ENCODE measurements around the gene TCF19.
A peak's percentile ranks its signal among the peaks of the same experiment; 100 is the strongest.

The TCF19 gene

DNA sequence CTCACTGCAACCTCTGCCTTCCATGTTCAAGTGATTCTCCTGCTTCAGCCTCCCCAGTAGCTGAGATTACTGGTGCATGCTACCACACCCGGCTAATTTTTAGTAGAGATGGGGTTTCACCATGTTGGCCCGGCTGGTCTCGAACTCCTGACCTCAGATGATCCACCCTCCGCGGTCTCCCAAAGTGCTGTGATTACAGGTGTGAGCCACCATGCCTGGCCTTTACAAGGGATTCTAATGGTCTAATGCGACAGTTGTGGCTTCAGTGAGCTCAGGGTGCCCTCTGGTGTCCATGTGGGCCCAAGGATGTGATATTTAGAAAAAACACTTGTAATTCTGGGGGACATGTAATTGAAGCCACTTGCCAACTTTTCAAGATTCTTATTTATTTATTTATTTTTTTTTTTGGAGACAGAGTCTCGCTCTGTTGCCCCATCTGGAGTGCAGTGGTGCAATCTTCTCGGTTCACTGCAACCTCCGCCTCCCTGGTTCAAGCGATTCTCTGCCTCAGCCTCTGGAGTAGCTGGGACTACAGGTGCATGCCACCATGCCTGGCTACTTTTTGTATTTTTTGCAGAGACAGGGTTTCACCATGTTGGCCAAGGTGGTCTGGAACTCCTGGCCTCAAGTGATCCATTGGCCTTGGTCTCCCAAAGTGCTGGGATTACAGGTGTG lies 34.2 kb downstream of the TCF19 start (continued):
- TF ChIP-seq ZNF654 (tag by site-specific recombination; IDR thresholded peaks at IDR 0.05; ENCODE audit: low read depth) (peak; percentile 98), ZBTB44 (tag by site-specific recombination; IDR thresholded peaks at IDR 0.05) (peak; percentile 31; the same call in 1 of the 2 replicates), ZNF394 (tag by site-specific recombination; IDR thresholded peaks at IDR 0.05; ENCODE audit: borderline replicate concordance) (peak; percentile 66; the same call in 1 of the 2 replicates), ZNF391 (tag by site-specific recombination; IDR thresholded peaks at IDR 0.05; ENCODE audit: borderline replicate concordance, low read depth) (0 out of 2 replicates have a peak, but pooled peaks have one; percentile 26), SP7 (tag by site-specific recombination; IDR thresholded peaks at IDR 0.05) (peak; percentile 52), ZNF785 (tag by site-specific recombination; IDR thresholded peaks at IDR 0.05) (0 out of 2 replicates have a peak, but pooled peaks have one; percentile 25), SCRT2 (tag by site-specific recombination; IDR thresholded peaks at IDR 0.05) (peak; percentile 92), SCRT1 (tag by site-specific recombination; IDR thresholded peaks at IDR 0.05; ENCODE audit: borderline replicate concordance) (peak; percentile 92), ZBTB8A (tag by site-specific recombination; IDR thresholded peaks at IDR 0.05) (peak; percentile 35; the same call in 1 of the 2 replicates), ZXDB (tag by site-specific recombination; IDR thresholded peaks at IDR 0.05) (peak; percentile 21; the same call in 1 of the 2 replicates), ZNF843 (tag by site-specific recombination; IDR thresholded peaks at IDR 0.05) (0 out of 2 replicates have a peak, but pooled peaks have one; percentile 34), KLF1 (tag by site-specific recombination; IDR thresholded peaks at IDR 0.05) (peak; percentile 54), ZBTB17 (tag by site-specific recombination; IDR thresholded peaks at IDR 0.05) (peak; percentile 73; the same call in 1 of the 2 replicates), ZNF610 (tag by site-specific recombination; IDR thresholded peaks at IDR 0.05; ENCODE audit: borderline replicate concordance) (0 out of 2 replicates have a peak, but pooled peaks have one; percentile 47), ZNF324 (tag by site-specific recombination; IDR thresholded peaks at IDR 0.05) (peak; percentile 34; the same call in 1 of the 2 replicates), PRDM10 (tag by site-specific recombination; IDR thresholded peaks at IDR 0.05) (peak; percentile 34; the same call in 1 of the 2 replicates), ZSCAN30 (tag by site-specific recombination; IDR thresholded peaks at IDR 0.05) (peak; percentile 23; the same call in 1 of the 2 replicates), ZEB2 (tag by site-specific recombination; IDR thresholded peaks at IDR 0.05) (peak; percentile 58), ZSCAN23 (tag by site-specific recombination; IDR thresholded peaks at IDR 0.05) (0 out of 2 replicates have a peak, but pooled peaks have one; percentile 28)
- TF ChIP-seq, protein P1, sequence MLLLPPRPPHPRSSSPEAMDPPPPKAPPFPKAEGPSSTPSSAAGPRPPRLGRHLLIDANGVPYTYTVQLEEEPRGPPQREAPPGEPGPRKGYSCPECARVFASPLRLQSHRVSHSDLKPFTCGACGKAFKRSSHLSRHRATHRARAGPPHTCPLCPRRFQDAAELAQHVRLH (tag by site-specific recombination; IDR thresholded peaks at IDR 0.05), result peak; percentile 96

DNA sequence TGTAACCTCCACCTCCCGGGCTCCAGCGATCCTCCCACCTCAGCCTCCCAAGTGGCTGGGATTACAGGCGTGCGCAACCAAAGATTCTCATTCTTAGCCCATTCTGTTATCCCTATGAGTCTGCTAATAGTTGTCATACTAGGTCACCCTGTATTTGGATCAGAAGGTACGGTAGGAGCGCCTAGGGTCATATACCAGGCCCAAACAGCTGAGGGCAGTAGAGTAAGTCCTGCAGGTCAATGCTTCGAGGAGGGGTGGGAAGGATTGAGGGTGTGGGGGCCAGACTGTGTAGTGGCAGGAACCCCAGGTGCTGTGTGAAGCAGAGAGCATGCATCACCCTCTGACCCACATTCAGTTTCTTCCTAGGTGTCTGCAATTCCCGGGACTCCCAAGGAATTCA lies 34.8 kb downstream of the TCF19 start:
- CTCF ChIA-PET, result interaction anchor here (0.6 to 9.7 kb wide), 19 partner anchors 9 to 974 kb away, joined by 3 to 214 read pairs (median 5); partner anchors contain the start of gene PSORS1C2
- H3K4me3 ChIP-seq (ENCODE audit: low read depth, low read length), result no peak overlapping the region
- no peaks in the 10 kb centered on the region for H3K36me3 ChIP-seq (ENCODE audit: control insufficient read depth in 2 of 2, insufficient read depth in 1 of 2, low read length in 2 of 2)
- H3K27ac ChIP-seq (ENCODE audit: extremely low read depth, low read depth, low read length), result no peak overlapping the region
- POLR2A ChIA-PET, result no interaction called here
- H3K4me1 ChIP-seq (ENCODE audit: control insufficient read depth, insufficient read depth, low read length), result no peaks in the 10 kb centered on the region
- H3K9me3 ChIP-seq (ENCODE audit: control insufficient read depth, insufficient read depth, low read depth, low read length), result no peaks in the 10 kb centered on the region
- TF ChIP-seq ZNF133 (tag by site-specific recombination; IDR thresholded peaks at IDR 0.05), result no peak
- TF ChIP-seq TSHZ1 (tag by site-specific recombination; IDR thresholded peaks at IDR 0.05; ENCODE audit: borderline replicate concordance), result no peak
- TF ChIP-seq ZNF670 (tag by site-specific recombination; IDR thresholded peaks at IDR 0.05; ENCODE audit: low read depth), result no peak
- no peak for TF ChIP-seq SETDB1 (IDR thresholded peaks at IDR 0.05; ENCODE audit: insufficient read length, low read length)
- no peak for TF ChIP-seq SP2 (tag by site-specific recombination; IDR thresholded peaks at IDR 0.05)
- TF ChIP-seq, protein P2, sequence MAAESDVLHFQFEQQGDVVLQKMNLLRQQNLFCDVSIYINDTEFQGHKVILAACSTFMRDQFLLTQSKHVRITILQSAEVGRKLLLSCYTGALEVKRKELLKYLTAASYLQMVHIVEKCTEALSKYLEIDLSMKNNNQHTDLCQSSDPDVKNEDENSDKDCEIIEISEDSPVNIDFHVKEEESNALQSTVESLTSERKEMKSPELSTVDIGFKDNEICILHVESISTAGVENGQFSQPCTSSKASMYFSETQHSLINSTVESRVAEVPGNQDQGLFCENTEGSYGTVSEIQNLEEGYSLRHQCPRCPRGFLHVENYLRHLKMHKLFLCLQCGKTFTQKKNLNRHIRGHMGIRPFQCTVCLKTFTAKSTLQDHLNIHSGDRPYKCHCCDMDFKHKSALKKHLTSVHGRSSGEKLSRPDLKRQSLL (tag by site-specific recombination; IDR thresholded peaks at IDR 0.05), result no peak
- no peak for TF ChIP-seq ZNF140 (tag by site-specific recombination; IDR thresholded peaks at IDR 0.05)
